HEK293 (cell line): ENCODE measurements around the gene FBXL7.

Experiments
- CTCF ChIA-PET: fragments of 350-600 bp; formaldehyde crosslinking; extraction: SDS; loops from one replicate; lab custom pipeline; 2021; ENCODE audit warnings: antibody characterized with exemption; lab: Yijun Ruan, JAX
- POLR2A ChIA-PET: fragments of 300-600 bp; formaldehyde crosslinking; extraction: SDS; loops from one replicate; lab custom pipeline; 2020; ENCODE audit warnings: antibody characterized with exemption, inconsistent platforms; lab: Yijun Ruan, JAX
- H3K27ac ChIP-seq: fragments of 200-500 bp; sonication (Bioruptor generic); 2 replicates; pipeline ENCODE4 v1.5.1; 2014; ENCODE audit warnings: low read depth, low read length, control low read depth, inconsistent platforms; ENCODE audit errors: extremely low read depth
- H3K36me3 ChIP-seq, 2 experiments: fragments of 200-500 bp in 1 of 2; sonication (Bioruptor generic) in 1 of 2; 1 replicate in 1 of 2; 2 replicates in 1 of 2; pipeline ENCODE4 v1.5.1; 2014 to 2017; ENCODE audit warnings: inconsistent platforms in 2 of 2, low read length in 2 of 2; ENCODE audit not compliant: control insufficient read depth in 2 of 2, insufficient read depth in 1 of 2
- H3K4me1 ChIP-seq: fragments of 200-500 bp; sonication (Bioruptor generic); 2 replicates; pipeline ENCODE4 v1.5.1; 2014; ENCODE audit warnings: mild to moderate bottlenecking, low read length, inconsistent platforms; ENCODE audit not compliant: control insufficient read depth, insufficient read depth
- H3K4me3 ChIP-seq: 2 replicates; pipeline ENCODE4 v1.5.1; 2011; ENCODE audit warnings: low read depth, mild to moderate bottlenecking, control low read depth, low read length, moderate library complexity
- H3K9me3 ChIP-seq: fragments of 200-500 bp; sonication (Bioruptor generic); 2 replicates; pipeline ENCODE4 v1.5.1; 2014; ENCODE audit warnings: low read depth, low read length, inconsistent platforms; ENCODE audit not compliant: control insufficient read depth, insufficient read depth
- GFI1B ChIP-seq: fragments of 450-650 bp; formaldehyde crosslinking; IDR thresholded peaks from 2 replicates; pipeline ENCODE4 v1.5.1; 2016; ENCODE audit warnings: missing biosample characterization, missing genetic modification characterization
- KLF8 ChIP-seq: fragments of 450-650 bp; formaldehyde crosslinking; IDR thresholded peaks from 2 replicates; pipeline ENCODE4 v1.5.1; 2016; ENCODE audit warnings: missing biosample characterization, missing genetic modification characterization
- MEIS1 ChIP-seq: sonication (generic); formaldehyde crosslinking; IDR thresholded peaks from 2 replicates; pipeline ENCODE4 v1.8.1; 2022; ENCODE audit warnings: missing genetic modification reagents, mild to moderate bottlenecking, borderline replicate concordance
- YY1 ChIP-seq: fragments of 450-650 bp; formaldehyde crosslinking; IDR thresholded peaks from 2 replicates; pipeline ENCODE4 v1.5.1; 2018; ENCODE audit warnings: missing biosample characterization, missing genetic modification characterization
- ZBTB1 ChIP-seq: fragments of 450-650 bp; formaldehyde crosslinking; IDR thresholded peaks from 2 replicates; pipeline ENCODE4 v1.5.1; 2016; ENCODE audit warnings: missing biosample characterization, missing genetic modification characterization
- ZBTB20 ChIP-seq: fragments of 450-650 bp; formaldehyde crosslinking; IDR thresholded peaks from 2 replicates; pipeline ENCODE4 v1.5.1; 2016; ENCODE audit warnings: missing biosample characterization, missing genetic modification characterization
- ZBTB21 ChIP-seq: fragments of 450-650 bp; formaldehyde crosslinking; IDR thresholded peaks from 2 replicates; pipeline ENCODE4 v1.5.1; 2017; ENCODE audit warnings: missing biosample characterization, missing genetic modification characterization
- ZBTB7A ChIP-seq: fragments of 450-650 bp; formaldehyde crosslinking; IDR thresholded peaks from 2 replicates; pipeline ENCODE4 v1.5.1; 2016; ENCODE audit warnings: low read depth, missing biosample characterization, missing genetic modification characterization
- ZIC2 ChIP-seq: fragments of 450-650 bp; formaldehyde crosslinking; IDR thresholded peaks from 2 replicates; pipeline ENCODE4 v1.5.1; 2016; ENCODE audit warnings: missing biosample characterization, missing genetic modification characterization
- ZNF10 ChIP-seq: fragments of 450-650 bp; formaldehyde crosslinking; IDR thresholded peaks from 2 replicates; pipeline ENCODE4 v1.5.1; 2017; ENCODE audit warnings: missing biosample characterization, missing genetic modification characterization
- ZNF16 ChIP-seq: fragments of 450-650 bp; formaldehyde crosslinking; IDR thresholded peaks from 2 replicates; pipeline ENCODE4 v1.5.1; 2016; ENCODE audit warnings: low read depth, missing biosample characterization, missing genetic modification characterization
- ZNF184 ChIP-seq: fragments of 450-650 bp; IDR thresholded peaks from 2 replicates; pipeline ENCODE4 v1.5.1; 2018; ENCODE audit warnings: missing biosample characterization, mild to moderate bottlenecking, missing genetic modification characterization
- ZNF274 ChIP-seq, 2 experiments: fragments of 200-500 bp in 1 of 2; fragments of 450-650 bp in 1 of 2; sonication (Bioruptor generic) in 1 of 2; formaldehyde crosslinking in 1 of 2; IDR thresholded peaks; 2 replicates each; pipeline versions ENCODE4 v1.5.1 to v1.6.1; 2014 to 2016; ENCODE audit warnings: borderline replicate concordance in 1 of 2, inconsistent platforms in 1 of 2, low read length in 1 of 2, missing biosample characterization in 1 of 2, missing genetic modification characterization in 1 of 2
- ZNF473 ChIP-seq: fragments of 450-650 bp; formaldehyde crosslinking; IDR thresholded peaks from 2 replicates; pipeline ENCODE4 v1.5.1; 2017; ENCODE audit warnings: missing biosample characterization, missing genetic modification characterization
- ZNF544 ChIP-seq: fragments of 450-650 bp; formaldehyde crosslinking; IDR thresholded peaks from 2 replicates; pipeline ENCODE4 v1.5.0; 2017; ENCODE audit warnings: missing biosample characterization, missing genetic modification characterization
- ZNF555 ChIP-seq: fragments of 450-650 bp; formaldehyde crosslinking; conservative IDR thresholded peaks from 2 replicates; pipeline ENCODE4 v1.5.1; 2017; ENCODE audit warnings: missing biosample characterization, mild to moderate bottlenecking, missing genetic modification characterization, inconsistent platforms
- ZNF624 ChIP-seq: fragments of 450-650 bp; formaldehyde crosslinking; IDR thresholded peaks from 2 replicates; pipeline ENCODE4 v1.5.1; 2017; ENCODE audit warnings: missing biosample characterization, missing genetic modification characterization
- ZNF747 ChIP-seq: fragments of 450-650 bp; formaldehyde crosslinking; IDR thresholded peaks from 2 replicates; pipeline ENCODE4 v1.5.1; 2016; ENCODE audit warnings: missing biosample characterization, missing genetic modification characterization
- ZSCAN23 ChIP-seq: fragments of 450-650 bp; formaldehyde crosslinking; IDR thresholded peaks from 2 replicates; pipeline ENCODE4 v1.5.1; 2016; ENCODE audit warnings: missing biosample characterization, missing genetic modification characterization
- TF ChIP-seq, protein P1 (sequence below): fragments of 450-650 bp; formaldehyde crosslinking; IDR thresholded peaks from 2 replicates; pipeline ENCODE4 v1.5.1; 2016; ENCODE audit warnings: missing biosample characterization, missing genetic modification characterization
- TF ChIP-seq, protein P2 (sequence below): fragments of 450-650 bp; formaldehyde crosslinking; IDR thresholded peaks from 2 replicates; pipeline ENCODE4 v1.5.1; 2016; ENCODE audit warnings: missing biosample characterization, missing genetic modification characterization, low read depth
- TF ChIP-seq, protein P3 (sequence below): fragments of 450-650 bp; formaldehyde crosslinking; IDR thresholded peaks from 2 replicates; pipeline ENCODE4 v1.5.1; 2017; ENCODE audit warnings: missing biosample characterization, missing genetic modification characterization
- TF ChIP-seq, protein P4 (sequence below): fragments of 450-650 bp; formaldehyde crosslinking; IDR thresholded peaks from 2 replicates; pipeline ENCODE4 v1.5.1; 2016; ENCODE audit warnings: missing biosample characterization, missing genetic modification characterization
- TF ChIP-seq, protein P5 (sequence below): sonication (generic); formaldehyde crosslinking; IDR thresholded peaks from 2 replicates; pipeline ENCODE4 v1.8.1; 2022; ENCODE audit warnings: mild to moderate bottlenecking, moderate library complexity, missing genetic modification reagents
- TF ChIP-seq, protein P6 (sequence below): fragments of 450-650 bp; formaldehyde crosslinking; conservative IDR thresholded peaks from 2 replicates; pipeline ENCODE4 v1.5.1; 2016; ENCODE audit warnings: low read depth, missing biosample characterization, missing genetic modification characterization

FBXL7 gene

DNA sequence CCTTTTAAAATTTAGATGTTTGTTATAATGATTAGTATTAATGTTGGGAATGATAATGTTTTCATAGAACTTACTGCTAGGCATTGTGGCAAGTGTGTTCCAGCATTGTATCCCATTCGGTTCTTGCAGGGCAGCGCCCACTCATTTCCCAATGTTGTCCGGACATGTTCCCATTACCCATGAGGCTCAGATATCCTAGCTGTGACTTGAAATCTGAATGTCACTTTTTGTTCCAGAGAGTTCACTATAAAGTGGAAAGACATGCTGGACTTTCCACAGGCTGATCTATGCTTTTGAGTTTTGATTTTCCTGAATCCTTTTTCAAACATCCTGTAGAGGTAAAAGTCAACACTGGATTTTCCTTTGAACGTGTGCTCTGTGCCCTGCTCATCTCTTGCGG, 350.6 kb downstream of the FBXL7 start:
- ChIA-PET CTCF (interaction anchor here (1.1 kb wide), 1 partner anchor 606 kb away, joined by 3 read pairs; no protein-coding TSS in a partner anchor), POLR2A (no interaction called here)
- TF ChIP-seq MEIS1 (CRISPR knock-in tag) (no peak), ZBTB20 (no peak), ZSCAN23 (tag by site-specific recombination) (no peak), ZNF184 (tag by site-specific recombination) (no peak), ZIC2 (no peak), ZNF274 (IDR thresholded peaks at IDR 0.05; ENCODE audit: low read length) (no peak), ZNF274 (tag by site-specific recombination; IDR thresholded peaks at IDR 0.05; ENCODE audit: borderline replicate concordance) (no peak), ZNF555 (tag by site-specific recombination) (no peak)
- TF ChIP-seq, protein P1, sequence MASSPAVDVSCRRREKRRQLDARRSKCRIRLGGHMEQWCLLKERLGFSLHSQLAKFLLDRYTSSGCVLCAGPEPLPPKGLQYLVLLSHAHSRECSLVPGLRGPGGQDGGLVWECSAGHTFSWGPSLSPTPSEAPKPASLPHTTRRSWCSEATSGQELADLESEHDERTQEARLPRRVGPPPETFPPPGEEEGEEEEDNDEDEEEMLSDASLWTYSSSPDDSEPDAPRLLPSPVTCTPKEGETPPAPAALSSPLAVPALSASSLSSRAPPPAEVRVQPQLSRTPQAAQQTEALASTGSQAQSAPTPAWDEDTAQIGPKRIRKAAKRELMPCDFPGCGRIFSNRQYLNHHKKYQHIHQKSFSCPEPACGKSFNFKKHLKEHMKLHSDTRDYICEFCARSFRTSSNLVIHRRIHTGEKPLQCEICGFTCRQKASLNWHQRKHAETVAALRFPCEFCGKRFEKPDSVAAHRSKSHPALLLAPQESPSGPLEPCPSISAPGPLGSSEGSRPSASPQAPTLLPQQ (tag by site-specific recombination), result no peak
- TF ChIP-seq, protein P2, sequence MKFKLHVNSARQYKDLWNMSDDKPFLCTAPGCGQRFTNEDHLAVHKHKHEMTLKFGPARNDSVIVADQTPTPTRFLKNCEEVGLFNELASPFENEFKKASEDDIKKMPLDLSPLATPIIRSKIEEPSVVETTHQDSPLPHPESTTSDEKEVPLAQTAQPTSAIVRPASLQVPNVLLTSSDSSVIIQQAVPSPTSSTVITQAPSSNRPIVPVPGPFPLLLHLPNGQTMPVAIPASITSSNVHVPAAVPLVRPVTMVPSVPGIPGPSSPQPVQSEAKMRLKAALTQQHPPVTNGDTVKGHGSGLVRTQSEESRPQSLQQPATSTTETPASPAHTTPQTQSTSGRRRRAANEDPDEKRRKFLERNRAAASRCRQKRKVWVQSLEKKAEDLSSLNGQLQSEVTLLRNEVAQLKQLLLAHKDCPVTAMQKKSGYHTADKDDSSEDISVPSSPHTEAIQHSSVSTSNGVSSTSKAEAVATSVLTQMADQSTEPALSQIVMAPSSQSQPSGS (tag by site-specific recombination), result no peak
- TF ChIP-seq, protein P3, sequence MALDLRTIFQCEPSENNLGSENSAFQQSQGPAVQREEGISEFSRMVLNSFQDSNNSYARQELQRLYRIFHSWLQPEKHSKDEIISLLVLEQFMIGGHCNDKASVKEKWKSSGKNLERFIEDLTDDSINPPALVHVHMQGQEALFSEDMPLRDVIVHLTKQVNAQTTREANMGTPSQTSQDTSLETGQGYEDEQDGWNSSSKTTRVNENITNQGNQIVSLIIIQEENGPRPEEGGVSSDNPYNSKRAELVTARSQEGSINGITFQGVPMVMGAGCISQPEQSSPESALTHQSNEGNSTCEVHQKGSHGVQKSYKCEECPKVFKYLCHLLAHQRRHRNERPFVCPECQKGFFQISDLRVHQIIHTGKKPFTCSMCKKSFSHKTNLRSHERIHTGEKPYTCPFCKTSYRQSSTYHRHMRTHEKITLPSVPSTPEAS (tag by site-specific recombination), result no peak
- TF ChIP-seq, protein P4, sequence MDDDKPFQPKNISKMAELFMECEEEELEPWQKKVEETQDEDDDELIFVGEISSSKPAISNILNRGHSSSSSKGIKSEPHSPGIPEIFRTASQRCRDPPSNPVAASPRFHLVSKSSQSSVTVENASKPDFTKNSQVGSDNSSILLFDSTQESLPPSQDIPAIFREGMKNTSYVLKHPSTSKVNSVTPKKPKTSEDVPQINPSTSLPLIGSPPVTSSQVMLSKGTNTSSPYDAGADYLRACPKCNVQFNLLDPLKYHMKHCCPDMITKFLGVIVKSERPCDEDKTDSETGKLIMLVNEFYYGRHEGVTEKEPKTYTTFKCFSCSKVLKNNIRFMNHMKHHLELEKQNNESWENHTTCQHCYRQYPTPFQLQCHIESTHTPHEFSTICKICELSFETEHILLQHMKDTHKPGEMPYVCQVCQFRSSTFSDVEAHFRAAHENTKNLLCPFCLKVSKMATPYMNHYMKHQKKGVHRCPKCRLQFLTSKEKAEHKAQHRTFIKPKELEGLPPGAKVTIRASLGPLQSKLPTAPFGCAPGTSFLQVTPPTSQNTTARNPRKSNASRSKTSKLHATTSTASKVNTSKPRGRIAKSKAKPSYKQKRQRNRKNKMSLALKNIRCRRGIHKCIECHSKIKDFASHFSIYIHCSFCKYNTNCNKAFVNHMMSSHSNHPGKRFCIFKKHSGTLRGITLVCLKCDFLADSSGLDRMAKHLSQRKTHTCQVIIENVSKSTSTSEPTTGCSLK (tag by site-specific recombination), result no peak
- Histone ChIP-seq H3K4me3 (no peak overlapping the region), H3K36me3 (no peaks in the 10 kb centered on the region), H3K4me1 (no peaks in the 10 kb centered on the region), H3K9me3 (no peaks in the 10 kb centered on the region), H3K27ac (no peak overlapping the region)

DNA sequence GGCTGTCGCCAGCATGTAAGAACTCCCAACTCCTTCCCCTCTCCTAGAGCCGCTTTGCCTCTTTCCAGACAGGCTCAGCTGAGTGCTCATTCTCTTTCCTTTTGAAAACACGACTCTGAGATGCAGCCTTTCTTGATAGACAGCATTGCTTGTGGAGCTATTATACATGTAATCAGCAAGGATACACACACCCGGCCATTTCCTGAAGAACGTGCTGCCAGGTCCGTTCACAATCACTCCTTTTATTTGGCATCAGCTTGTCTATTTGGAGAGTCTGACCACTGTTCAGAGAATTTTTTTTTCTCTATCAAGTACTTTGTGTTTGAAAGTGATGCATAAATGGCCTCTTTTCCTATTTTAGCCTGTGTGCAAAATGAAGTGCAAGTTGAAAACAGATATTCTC, 351.0 kb downstream of the FBXL7 start:
- POLR2A ChIA-PET, result no interaction called here
- H3K4me1 ChIP-seq, result no peaks in the 10 kb centered on the region
- H3K9me3 ChIP-seq, result no peaks in the 10 kb centered on the region
- no peaks in the 10 kb centered on the region for H3K36me3 ChIP-seq
- no peak overlapping the region for H3K4me3 ChIP-seq
- H3K27ac ChIP-seq, result no peak overlapping the region
- CTCF ChIA-PET, result interaction anchor here (1.1 kb wide), 1 partner anchor 605 kb away, joined by 3 read pairs; no protein-coding TSS in a partner anchor
- TF ChIP-seq, protein P5, sequence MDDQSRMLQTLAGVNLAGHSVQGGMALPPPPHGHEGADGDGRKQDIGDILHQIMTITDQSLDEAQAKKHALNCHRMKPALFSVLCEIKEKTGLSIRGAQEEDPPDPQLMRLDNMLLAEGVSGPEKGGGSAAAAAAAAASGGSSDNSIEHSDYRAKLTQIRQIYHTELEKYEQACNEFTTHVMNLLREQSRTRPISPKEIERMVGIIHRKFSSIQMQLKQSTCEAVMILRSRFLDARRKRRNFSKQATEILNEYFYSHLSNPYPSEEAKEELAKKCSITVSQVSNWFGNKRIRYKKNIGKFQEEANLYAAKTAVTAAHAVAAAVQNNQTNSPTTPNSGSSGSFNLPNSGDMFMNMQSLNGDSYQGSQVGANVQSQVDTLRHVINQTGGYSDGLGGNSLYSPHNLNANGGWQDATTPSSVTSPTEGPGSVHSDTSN (CRISPR knock-in tag), result no peak
- TF ChIP-seq YY1 (tag by site-specific recombination) (no peak), ZBTB1 (tag by site-specific recombination) (no peak), ZNF624 (tag by site-specific recombination) (no peak), ZNF747 (no peak), ZNF16 (no peak), ZNF473 (tag by site-specific recombination) (no peak), ZNF544 (no peak), GFI1B (tag by site-specific recombination) (no peak), ZBTB21 (tag by site-specific recombination) (no peak), ZBTB7A (tag by site-specific recombination) (no peak), KLF8 (tag by site-specific recombination) (no peak), ZNF10 (tag by site-specific recombination) (no peak)
- TF ChIP-seq, protein P6, sequence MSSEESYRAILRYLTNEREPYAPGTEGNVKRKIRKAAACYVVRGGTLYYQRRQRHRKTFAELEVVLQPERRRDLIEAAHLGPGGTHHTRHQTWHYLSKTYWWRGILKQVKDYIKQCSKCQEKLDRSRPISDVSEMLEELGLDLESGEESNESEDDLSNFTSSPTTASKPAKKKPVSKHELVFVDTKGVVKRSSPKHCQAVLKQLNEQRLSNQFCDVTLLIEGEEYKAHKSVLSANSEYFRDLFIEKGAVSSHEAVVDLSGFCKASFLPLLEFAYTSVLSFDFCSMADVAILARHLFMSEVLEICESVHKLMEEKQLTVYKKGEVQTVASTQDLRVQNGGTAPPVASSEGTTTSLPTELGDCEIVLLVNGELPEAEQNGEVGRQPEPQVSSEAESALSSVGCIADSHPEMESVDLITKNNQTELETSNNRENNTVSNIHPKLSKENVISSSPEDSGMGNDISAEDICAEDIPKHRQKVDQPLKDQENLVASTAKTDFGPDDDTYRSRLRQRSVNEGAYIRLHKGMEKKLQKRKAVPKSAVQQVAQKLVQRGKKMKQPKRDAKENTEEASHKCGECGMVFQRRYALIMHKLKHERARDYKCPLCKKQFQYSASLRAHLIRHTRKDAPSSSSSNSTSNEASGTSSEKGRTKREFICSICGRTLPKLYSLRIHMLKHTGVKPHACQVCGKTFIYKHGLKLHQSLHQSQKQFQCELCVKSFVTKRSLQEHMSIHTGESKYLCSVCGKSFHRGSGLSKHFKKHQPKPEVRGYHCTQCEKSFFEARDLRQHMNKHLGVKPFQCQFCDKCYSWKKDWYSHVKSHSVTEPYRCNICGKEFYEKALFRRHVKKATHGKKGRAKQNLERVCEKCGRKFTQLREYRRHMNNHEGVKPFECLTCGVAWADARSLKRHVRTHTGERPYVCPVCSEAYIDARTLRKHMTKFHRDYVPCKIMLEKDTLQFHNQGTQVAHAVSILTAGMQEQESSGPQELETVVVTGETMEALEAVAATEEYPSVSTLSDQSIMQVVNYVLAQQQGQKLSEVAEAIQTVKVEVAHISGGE (tag by site-specific recombination), result no peak
